Activated T-cell treated with anti-CD3 and anti-CD28 coated beads, Interleukin-2, amount 50 U/mL, for 48 hours (primary cell): ENCODE data around the gene NAMPT.
"Not testable (repeated sequence)": the region's sequence is repeated elsewhere in the genome, so short reads cannot be mapped to it uniquely, and the experiment has no call there.

Experiments
- DNase-seq, 2 experiments: peaks; one replicate each; pipeline ENCODE4 v3.0.0-alpha.2; 2020

NAMPT gene

DNA sequence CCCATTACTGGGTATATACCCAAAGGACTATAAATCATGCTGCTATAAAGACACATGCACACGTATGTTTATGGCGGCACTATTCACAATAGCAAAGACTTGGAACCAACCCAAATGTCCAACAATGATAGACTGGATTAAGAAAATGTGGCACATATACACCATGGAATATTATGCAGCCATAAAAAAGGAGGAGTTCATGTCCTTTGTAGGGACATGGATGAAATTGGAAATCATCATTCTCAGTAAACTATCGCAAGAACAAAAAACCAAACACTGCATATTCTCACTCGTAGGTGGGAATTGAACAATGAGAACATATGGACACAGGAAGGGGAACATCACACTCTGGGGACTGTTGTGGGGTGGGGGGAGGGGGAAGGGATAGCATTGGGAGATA is 13.8 kb upstream of the NAMPT start:
- DNase-seq: not testable (repeated sequence)

GRCh38 chr7:106298155-106298554 is 13.4 kb upstream of the NAMPT start:
- not testable (repeated sequence) for DNase-seq

DNA sequence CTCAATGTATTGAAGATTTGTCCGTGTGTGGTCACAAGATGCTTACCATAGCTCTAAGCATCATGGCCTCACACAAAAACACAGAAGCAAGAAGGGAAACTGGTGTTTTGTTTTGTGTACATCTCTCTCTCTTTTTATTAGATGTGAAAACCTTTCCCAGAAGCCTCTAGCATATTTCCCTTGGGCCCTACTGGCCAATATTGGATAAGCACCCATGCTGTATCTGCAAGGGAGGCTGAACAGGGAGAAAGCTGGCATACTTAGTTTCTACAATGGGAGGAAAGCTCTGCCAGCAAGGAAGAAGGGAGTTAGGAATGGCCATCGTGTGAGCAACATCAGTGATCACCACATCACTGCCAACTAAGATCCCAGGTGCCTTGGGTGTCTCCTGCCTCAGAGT is 9.6 kb upstream of the NAMPT start:
- DNase-seq: no peak

GRCh38 chr7:106291247-106291646 is 6.5 kb upstream of the NAMPT start:
- no peak for DNase-seq

DNA sequence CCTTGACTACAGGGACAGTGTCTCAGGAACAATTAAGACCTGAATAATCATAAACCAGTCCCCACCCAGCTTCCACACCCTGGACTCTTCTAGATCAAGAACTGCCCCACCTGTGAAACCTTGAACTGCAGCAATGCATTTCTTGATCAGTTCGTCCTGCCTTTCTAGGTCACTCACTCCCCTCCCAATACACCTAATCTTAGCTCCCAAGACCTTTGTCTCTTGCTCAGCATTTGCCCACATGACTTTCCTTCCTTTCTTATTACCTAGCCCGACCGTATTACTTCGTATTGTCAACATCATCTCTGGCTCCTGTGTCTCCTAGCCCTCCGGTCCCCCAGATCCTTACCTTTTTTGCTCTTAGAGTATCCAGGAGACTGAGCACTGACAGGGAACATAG is 5.5 kb upstream of the NAMPT start:
- DNase-seq: no peak

DNA sequence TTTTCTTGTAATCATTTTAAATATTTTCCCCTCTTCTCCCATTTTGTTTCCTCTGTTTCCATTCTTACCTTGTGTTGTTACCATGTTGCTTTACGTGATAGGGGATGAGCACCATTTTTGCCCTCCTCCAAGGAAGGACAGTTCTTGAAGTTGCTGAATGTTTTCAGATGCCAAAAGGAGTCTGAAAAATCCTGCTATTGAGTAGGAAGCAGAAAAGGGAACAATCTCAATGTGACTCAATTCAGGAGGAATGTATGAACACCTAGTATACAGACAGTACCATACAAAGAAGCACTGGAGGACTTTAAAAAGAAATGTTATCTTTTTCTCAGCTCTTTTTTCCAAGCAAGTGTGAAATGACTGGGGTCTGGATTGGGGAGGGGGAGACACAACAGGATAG is 5.1 kb upstream of the NAMPT start:
- no peak for DNase-seq

DNA sequence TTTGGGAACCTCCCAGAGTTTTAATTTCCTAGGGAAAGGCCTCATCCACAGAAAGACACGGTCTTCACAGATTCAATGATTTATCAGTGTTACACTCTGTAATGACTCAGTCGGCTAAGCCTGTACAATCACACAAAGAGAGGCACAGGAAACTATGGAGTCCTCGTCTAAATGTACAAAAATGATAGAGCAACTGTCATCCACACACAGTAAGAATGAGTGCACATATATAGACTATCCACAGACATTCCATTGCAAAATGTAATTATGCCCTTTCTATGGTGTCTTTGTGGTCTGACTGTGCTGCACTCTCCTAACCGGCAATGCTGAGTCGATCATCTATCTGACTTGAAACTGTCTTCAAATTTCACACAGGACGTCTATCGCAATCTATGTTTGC is 3.5 kb upstream of the NAMPT start:
- no peak for DNase-seq

- no peak for DNase-seq
These were observed 3.0 kb upstream of the NAMPT start for GRCh38 chr7:106287786-106288185.

- DNase-seq: peak; percentile 41 to 53
These were observed 1.2 kb upstream of the NAMPT start for GRCh38 chr7:106285855-106286492.

DNA sequence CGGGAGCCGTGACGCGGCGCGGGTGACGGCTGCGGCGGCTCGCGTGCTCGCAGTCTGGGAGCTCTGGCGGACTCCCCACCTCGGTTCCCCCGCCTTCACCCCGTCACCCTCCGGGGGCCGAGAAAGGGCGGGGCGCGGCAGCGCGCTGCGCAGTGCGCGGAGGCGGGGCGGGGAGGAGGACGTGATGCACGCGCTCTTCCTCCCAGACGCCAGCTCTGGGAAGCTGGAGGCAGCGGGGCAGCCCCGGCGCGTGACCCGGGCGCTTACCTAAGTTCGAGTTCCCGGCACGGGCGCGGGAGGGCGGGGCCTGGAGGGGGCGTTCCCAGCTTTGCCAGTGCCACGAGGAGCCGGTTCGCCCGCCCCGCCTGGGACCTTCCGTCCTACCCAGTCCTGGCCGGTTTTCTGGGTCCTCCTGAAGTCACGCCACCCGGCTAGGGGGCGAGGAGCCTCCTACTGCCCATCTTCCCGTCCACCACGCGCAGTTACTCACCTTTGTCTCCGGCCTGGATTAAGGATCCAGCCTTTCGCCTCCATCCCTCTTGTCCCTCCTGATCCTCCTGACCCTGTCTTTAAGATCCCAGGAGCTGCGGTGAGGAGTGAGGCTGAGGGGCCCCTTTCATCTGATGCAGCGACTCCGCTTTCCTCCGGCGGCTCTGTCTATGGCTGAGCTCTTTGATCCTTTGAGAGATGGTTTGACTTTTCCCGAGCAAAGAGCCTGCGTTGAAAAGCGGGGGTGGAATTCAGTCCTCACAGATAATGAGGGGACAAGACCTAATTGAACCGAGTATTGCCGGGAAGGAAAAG is 470 bp upstream of the NAMPT start:
- DNase-seq: peak; percentile 99 to 100

DNA sequence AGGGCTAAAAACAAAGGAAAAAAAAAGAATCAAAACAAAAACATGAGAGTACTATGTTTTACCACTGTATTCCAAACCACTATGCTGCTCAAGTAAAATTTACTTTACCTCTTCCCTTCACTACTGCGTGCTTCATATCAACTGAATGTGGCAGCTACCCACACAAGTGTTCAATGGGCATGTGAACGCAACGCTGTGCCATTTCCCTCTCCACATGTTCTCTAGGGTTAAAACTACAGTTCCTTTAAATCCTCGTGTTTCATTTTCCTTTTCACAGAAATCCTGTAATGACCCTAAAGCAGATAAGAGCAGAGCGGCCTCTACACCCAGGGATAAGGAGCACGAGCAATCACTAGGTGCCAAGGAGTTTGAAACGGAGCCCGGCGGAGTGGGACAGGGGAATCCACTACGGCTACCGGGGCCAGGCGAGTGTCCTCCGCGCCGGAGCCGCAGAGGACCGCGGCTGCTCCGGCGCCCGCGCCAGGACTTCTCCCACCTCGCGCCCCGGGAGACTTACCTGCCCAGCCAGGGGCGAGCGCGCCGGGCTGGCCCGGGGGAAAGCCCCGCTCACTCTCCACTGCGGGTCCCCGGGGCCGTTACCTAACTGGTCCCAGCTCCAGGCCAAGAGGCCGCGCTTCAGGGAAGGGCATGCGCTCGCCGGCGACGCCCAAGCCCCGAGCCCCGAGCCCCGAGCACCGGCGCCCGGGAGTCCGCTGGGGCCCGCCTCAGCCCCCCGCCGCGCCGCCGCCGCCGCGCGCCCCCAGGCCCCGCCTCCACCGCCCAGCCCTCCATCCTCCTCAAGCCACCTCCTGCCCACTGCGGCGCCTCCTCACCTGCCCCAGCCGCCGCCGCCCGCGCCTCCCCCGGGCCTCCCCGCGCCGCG is 711 bp downstream of the NAMPT start:
- DNase-seq: peak; percentile 63 to 65

- DNase-seq: no peak
These were observed 1.3 kb downstream of the NAMPT start for GRCh38 chr7:106283501-106283830.

DNA sequence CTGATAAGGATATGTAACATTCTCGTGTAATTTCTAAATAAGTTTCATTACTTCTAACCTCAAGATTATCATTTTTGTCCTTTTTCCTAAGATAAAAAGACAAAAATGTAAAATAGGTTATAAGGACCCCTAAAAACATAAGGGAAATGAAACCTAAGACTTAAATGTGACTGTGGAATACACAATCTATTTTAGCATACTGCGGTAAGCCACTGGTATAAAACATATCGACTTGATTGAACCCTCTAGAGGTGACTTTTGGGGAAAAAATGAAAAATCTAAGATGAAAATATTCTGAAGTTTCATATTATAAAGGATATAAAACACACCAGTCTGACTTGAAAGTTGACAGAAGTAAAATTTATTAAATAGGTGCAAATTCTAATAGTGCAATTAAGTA is 1.9 kb downstream of the NAMPT start:
- DNase-seq: no peak

DNA sequence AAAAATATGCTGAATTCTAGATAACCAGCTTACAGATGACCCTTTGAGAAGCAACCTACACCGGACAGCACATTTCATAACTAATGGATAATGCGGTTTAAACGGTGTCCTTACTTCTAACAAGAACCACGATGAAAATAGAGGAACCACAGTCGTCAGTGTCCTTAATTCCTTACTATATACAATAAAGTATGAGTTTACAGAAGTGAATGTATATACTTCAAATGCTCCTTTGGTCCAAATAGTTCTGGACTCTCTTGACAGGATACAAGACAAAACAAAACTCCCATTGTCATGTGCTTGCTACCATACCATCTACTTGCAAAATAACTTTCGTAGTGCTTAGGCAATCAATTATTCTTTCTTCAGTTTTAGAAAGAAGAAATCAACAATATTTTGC is 2.4 kb downstream of the NAMPT start:
- no peak for DNase-seq

GRCh38 chr7:106281585-106282318 is 3.0 kb downstream of the NAMPT start:
- no peak for DNase-seq

- DNase-seq: no peak
These were observed 3.7 kb downstream of the NAMPT start for GRCh38 chr7:106281127-106281526.

DNA sequence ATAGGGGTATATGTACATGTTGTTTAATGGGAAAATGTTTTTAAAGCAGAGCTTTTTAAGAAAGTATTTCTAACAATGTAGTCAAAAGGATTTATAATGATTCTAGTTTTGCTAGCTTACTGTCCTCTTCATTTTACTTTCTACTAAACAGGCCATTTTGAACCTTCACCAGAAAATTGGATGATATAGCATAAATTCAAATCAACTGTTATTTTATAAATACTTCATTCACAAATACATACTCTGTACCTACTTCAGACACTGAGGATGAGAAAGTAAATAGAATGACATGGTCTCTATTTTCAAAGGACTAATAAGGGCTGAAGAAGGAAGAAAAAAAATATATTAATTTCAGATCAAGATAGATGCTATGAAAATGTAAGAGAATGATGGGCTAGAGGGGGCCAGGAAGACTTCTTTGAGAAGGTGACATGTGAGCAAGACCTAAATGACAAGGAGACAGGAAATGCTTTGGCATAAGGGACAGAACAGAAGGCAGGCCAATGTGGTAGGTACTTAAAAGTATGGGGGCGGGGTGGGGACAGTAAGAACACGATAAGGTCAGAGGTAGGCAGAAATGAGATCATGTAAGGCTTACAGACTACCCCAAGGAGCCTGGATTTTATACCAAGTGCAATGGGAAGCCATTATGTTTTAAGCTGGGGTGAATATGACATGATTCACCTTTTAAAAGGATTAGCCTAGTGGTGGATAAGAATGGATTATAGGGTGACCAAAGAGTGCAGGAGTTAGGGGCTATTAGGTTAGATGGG is 5.2 kb downstream of the NAMPT start:
- peak; percentile 45 to 48 for DNase-seq

- DNase-seq: no peak
These were observed 6.1 kb downstream of the NAMPT start for GRCh38 chr7:106278695-106279094.

GRCh38 chr7:106277976-106278375 is 6.8 kb downstream of the NAMPT start:
- DNase-seq: no peak

DNA sequence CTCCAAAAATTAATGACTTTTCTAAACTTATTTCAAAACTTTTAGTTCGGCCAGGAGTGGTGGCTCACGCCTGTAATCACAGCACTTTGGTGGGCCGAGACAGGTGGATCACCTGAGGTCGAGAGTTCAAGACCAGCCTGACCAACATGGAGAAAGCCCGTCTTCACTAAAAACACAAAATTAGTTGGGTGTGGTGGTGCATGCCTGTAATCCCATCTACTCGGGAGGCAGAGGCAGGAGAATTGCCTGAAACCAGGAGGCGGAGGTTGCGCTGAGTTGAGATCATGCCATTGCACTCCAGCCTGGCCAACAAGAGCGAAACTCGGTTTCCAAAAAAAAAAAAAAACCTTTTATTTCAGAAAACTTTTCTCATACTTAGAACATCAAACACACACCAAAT is 8.3 kb downstream of the NAMPT start:
- DNase-seq: no peak

DNA sequence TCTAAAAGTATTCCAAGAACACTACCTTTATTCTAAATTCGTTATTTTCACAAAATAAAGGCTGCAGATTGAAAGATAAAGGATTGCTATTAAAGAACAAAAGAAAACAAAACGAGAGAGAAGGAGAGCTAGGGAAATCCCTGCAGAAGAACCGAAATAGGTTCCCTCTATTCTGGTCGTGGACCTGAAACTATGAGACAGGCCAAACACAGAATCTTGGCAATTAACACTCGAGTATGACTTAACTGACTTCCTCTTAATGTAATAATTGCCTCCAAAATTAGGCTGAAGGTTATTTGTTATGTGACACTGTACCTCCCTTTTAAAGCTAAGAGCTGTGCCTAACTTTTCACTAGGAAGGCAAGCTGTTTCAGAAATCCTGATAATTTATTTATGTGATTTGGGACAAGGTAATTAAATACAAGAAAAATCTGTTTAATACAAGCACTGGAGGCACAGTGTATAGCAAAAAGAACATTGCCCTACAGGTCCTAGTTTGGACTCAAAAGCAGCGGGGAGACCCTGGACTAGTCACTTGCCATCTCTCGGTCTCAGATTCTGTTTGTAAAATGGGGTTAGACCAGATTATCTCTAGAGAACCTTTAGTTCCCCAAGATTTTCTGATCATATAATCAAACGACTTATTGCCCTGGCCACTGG is 11.6 kb downstream of the NAMPT start:
- DNase-seq: no peak
